A172 (cell line): ENCODE results near the gene FAM240B. TPM values are rescaled to one million over a fixed set of nuclear protein-coding genes. Genes with fewer than 3 reads are reported as not detected.

Experiments
- DNase-seq: peaks from one replicate; pipeline ENCODE4 v3.0.0-alpha.2; 2015; ENCODE audit warnings: low spot score
- total RNA-seq: library from RNA; depleted of rRNA; stranded (reverse); fragments of >200 nt; shearing (Covaris generic); gene quantifications from 2 replicates; pipeline ENCODE4 v1.2.3, GENCODE V29; 2014; rRNA removed

The FAM240B gene
- total RNA-seq, result not detected in 2 replicates

DNA sequence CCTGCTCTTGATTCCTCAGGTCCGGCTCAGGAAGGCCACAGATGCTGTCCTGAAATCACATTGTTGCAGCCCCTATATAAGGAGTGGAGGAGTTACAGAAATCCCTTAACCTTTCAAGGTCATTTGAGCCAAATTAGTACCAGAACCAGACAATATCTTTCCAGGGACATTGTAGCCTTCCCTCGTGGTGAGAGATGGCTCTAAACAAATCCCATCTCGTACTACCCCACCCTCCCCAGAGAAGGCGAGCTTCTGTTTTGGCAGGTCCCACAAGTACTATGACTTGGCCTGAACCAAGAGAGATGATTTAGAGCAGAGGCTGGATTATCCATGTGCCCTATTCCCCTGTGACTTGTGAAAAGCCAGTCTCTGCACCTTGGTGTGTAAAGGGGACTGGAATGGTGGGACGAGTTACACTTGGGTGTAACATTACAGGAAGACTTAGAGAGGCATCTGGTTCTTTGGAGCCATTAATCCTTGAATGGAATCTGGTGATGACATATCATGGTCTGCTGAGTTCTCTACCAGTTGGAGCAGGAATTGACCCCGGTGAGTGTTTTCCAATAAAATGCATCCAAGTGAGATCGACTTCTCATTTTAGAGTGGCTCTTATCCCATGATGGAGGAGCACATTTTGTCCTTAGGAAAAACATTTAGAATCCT, at the start of gene FAM240B:
FAM240B (minus strand) TSS at position 51 of the 663 bp plus-strand sequence. CDS start 16,134 bp downstream, outside the sequence.
- no peak for DNase-seq

DNA sequence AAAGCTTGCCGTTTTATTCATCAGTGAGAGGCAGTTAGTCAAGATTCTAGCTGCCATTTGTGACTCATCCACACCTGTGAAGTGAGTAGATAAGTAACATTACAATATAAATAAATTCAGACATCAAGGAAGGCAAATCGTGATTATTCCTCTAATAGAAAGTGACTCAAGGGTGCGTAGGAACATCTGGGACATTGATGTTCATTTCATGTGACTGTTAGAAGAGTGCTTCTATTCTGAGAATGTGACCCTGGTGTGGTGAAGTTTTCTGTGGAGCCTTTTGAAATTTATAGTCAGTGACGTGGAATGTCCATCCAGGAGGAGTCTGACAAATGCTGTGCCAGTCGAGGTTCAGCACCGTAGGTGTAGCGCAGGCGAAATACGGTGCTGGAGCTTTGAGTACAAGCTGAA, 48.4 kb upstream of the FAM240B start:
- peak; percentile 49 for DNase-seq

DNA sequence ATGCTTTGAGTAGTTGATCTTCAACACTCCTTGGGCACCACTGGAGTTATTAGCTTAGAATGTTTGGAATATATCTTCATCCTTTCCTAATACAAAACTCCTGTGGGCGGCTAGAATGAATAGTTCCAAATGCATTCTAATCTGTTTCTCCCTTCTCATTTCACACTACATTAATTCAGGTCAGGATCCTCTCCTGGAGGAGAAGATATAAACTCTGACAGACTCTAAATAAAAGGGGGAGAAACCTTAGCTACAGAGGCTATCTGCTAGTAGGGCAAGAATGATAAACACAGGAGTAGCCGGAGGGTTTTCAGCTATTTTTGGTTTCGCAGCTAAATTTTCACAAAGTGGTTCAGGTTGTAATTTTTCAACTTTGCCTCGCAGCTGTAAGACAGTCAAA, 45.2 kb upstream of the FAM240B start:
- no peak for DNase-seq

DNA sequence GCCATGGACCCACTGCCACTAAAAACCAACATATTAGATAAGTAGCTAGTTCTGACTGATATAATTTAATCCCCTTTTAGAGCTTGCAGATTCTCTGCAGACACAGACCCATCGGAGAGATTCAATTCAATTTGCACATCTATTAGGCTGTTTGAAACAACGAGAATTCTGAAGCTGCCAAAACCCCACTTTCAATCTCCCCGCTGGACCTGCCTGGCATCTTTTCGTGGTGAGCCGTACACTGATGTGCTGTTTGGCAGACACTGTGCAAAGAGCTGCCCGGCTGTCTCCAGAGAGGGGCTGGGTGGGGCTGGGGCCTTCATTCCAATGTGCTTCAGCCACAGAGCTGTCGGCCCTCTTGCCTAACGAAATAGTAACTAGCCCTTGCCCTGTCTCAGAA, 42.1 kb upstream of the FAM240B start:
- DNase-seq, result no peak

DNA sequence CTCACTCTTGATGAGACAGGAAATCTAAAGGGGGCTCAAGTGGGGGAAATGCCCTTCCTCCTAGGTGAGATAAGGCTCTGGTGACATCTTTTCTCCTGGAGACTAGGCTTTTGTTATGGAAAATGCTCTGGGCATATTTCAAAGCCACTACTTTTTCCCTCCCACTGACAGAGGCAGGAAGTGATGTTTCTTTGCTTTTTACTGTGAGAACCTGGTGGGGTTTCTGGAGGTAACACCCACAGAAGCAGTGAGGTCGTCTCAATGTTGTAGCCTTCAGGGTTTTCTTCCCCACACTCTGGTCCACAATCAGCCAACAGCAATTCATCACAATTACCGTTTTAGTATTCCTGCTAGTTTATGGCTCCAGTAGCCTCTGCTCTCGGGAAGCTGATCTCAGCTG, 41.4 kb upstream of the FAM240B start:
- peak; percentile 8 for DNase-seq

DNA sequence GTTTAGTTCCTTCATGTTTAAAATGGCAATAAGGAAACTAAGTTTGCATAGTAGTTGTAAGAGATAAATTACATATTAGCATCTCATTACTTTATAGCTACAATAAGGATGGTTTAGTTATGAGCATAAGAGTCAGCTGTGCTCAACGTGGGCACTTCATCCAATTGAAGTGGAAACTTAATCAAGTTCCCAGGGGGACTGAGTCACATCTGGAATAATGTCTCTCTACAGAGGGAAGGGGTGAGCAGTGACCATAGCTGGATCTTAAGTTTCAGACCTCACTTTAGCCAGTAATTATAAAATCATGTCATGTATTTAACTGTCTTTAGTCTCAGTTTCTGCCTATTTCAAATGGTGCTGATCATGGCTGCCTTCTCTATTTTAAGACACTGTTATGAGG, 36.8 kb upstream of the FAM240B start:
- no peak for DNase-seq

DNA sequence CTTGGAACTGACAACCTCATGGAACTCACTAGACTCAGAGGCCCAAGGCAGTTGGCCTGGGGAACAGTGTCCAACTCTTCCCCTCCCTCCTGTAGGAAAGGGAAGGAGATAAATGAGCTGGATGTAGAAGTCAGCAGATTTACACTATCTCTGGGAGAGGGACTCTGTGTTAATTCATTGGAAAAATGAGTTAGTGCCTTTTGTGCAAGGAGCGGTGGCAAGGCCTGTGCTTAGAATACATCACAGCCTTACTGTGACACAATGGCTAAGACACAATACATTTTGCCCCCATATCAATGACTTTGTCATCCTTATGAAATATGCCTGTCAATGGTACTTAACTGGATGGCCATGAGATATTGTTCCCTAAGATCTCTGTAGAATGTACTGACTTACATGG, 28.0 kb upstream of the FAM240B start:
- DNase-seq, result no peak

DNA sequence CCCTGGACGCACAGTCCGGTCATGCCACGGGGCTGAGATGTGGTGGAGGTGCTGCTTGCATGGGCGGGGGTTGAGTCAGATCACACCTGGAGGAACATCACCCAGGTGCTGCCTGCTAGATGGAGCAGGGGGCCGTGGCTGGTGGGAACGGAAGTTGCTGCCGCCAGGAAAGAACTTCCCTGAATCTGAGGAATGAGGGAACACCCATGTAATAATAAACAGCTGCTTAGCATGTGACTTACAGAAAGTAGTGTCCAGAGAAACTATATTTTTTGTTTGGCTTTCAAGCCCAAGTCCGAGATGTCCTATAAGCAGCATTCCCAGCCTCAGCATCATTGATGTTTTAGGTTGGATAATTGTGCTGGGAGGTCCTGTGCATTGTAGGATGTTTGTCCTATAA, 27.1 kb upstream of the FAM240B start:
- DNase-seq, result no peak

DNA sequence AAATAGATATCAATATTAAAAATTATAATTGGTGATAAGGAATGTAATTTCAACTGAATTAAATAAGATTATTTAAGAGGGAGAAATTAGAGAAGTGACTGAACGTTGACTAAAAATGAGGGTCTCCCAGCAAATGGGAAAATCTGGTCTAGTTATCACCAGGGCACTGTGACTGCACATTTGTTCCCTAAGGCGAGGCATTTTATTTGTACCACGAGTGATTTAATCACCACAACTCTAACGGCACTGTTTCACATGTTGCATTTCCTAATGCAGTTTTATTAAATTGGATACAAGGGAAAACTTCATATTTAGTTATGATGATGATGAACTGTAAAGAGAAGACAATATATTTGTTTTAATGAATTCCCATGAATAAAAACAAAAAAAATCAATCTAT, 26.4 kb upstream of the FAM240B start:
- no peak for DNase-seq

DNA sequence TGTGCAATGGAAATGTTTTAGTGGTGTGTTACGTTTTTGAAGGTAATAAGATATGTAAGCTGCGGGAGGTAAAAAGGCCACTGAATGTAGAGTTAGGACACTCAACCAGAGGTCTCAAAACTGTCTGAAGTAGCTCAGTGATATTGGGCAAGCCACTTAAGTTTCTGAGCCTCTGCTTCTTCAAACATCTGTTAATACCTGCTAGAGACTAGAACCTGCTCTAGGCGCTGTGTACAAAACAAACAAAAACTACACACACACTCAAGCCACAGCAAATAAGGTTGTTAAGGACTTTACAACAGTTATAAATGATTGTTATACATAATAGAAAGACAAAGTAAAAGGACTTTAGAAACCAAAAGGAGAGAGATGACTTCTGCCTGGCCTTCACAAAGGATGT, 24.6 kb upstream of the FAM240B start:
- DNase-seq, result no peak

DNA sequence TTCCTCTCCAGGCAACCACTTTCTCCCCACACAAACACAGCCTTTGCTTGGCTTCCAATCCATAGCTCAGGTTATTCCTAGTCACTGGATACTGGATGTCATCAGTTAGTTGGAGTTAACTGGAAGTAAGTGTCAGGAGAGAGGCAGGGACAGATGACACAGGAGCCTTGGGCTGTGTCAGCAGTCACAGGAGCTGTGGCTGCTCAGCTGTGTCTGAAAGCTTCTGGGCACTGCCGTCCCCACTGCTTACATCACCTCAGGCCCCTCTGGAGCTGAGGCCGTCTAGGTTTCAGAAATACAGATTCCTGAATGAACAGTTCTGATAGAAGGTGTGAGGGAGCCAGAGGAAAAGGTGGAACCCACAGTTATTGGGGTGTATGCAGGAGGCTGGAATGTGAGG, 17.3 kb upstream of the FAM240B start:
- DNase-seq, result no peak

DNA sequence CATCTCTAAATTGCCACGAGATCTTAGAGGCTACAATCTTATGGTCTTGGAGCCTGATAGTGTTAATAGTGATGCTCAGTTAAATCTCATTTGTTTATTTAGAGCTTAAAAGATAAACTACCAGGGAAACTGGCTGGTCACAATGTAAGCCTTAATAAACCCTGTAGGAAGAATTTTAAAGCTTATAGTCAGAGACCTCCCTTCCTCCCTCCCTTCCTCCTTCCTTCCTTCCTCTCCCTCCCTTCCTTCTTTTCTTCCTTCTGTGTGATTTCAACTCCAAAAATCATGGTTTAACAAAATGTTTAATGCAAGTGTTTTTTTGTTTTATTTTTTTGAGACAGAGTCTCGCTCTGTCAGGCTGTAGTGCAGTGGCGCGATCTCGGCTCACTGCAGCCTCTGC, 14.9 kb upstream of the FAM240B start:
- DNase-seq, result no peak

DNA sequence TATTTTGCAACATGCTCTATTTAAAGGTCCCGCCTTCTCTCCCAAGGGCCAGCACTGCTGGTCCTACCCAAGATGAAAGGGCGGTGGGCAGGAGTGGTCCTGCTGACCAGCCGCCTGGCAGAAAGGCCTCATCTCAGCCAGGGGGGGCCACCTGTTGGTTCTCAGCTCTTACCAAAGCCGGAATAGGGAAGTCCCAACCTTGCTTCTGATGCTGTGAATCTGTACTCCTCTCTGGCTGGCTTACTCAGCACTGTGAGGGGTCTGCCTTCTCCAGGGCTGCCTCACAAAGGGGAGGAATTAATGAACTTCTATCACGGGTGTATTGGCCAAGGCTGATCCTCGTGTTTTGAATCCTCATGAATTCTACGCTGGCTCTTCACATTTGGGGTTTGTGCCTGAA, 13.6 kb upstream of the FAM240B start:
- no peak for DNase-seq

DNA sequence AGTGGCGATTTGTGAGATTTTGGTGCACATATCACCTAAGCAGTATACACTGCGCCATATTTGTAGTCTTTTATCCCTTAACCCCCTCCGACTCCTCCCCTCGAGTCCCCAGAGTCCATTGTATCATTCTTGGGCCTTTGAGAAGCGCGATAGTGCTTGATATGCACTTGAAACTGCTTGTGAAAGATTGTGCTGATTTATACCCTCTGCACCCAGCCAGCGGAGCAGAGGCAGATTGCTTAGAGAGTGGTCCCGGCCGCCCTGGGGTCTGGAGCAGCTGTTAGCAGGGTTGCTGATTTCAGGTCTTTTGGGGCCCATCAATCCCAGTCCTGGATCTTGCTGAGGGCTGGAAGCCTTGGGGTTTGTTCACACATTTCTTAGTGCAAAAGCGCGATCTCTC, 13.0 kb upstream of the FAM240B start:
- no peak for DNase-seq

DNA sequence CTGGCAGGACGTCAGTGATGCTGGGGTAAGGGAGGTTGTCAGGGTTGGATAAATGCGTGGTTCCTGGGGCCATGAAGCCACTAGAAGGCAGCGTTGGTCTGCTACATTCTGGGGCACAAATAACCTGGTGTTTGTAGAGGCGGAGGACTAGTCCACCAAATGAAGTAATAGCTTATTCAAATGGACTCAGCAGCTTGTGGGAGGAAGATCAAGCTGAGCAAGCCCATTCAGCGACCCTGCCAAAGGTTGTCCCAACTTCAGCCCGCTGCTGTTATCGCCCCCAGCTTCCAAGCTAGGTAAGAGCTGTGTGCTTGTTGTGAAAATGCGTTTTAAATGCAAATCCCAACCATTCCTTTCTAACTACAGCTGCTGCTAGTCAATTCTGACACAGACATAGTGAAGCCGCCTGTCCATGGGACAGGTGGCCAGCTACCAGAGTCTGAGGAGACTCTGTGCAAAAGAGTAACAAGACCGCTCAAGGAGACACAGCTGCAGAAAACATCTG, 7.6 kb upstream of the FAM240B start:
- DNase-seq, result peak; percentile 57

DNA sequence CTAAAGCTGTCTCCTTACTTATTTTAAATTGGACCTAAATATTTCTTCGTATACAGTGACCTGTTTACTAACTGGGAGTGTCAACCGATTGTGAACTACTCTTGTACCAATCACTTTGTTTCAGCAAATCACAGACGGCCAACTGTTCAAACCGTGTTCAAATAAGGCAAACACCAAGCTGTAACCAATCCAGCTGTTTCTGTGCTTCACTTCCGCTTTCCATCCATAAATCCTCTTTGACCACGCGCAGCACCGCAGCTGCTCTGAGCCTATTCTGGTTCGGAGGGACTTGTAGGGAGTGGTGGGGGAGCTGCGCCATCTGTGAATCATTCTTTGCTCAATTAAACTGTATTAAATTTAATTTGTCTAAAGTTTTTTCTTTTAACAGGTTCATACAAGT, 4.8 kb upstream of the FAM240B start:
- no peak for DNase-seq

DNA sequence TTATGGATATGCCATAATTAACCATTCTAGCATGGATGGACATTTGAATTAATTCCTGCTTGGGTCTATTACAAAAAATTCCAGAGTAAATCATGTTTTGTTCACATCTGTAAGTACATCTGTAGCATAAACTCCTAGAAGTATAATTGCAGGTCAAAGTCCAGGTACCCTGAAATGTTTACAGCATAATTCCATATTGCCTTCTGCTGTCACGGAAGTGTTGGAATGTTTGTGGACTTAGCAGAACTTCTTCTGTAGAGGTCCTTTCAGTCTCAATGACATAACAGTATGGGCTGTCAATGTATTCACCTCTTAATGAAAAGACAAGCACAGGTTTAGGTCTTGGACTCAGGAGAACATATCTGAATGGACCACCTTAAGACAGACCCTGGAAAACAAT, 1.8 kb downstream of the FAM240B start:
- no peak for DNase-seq

DNA sequence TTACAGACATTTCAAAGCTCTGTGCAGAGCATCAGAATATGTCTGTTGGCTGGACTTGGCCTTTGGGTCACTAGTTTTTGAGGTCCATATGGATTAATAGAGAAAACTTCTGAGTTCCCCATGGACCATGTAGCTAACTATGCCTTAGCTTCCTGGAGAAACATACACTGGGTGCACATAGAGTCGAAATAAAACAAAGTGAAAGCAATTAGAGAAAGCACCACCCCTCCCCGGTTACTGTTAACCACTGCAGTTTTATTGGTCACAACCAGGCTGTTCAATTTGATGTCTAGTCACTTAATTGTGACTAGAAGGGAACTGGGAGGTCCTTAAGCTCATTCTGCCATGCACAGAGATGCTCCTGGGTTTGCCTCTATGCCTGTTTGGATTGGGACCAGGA, 4.2 kb downstream of the FAM240B start:
- no peak for DNase-seq

DNA sequence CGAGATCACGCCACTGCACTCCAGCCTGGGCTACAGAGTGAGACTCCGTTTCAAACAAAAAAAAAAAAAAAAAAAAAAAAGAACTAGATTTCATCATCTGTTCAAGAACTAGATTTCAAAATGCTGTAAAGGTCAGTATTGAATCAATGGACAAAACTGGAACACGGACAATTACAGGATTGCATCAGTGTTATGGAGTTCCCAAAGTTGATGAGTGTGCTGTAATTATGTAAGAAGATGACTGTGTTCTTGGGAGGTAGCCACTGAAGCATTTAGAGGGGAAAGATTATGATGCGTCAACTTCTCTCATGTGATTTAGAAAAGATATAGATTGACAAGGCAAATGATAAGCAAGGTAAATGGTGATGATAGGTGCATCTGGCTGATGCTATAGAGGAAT, 6.5 kb downstream of the FAM240B start:
- peak; percentile 31 for DNase-seq

DNA sequence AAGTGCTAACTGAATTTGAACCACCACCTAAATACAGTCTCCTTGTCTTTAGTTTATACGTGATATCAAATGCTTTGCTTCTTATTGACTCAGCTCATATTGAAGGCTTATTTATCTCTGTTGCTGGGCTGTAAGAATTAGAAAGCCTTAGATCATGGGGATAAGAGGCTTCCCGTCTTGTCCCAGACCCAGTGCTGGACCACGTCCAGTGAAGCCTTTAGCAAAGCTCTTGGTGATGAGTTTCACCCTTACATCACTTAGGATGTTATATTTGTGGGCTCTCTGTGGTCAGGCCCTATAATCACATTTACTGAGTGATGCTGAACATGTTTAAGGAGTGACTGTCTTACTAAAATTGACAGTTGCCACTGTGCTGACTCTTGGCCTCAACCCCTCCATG, 11.2 kb downstream of the FAM240B start:
- peak; percentile 43 for DNase-seq

DNA sequence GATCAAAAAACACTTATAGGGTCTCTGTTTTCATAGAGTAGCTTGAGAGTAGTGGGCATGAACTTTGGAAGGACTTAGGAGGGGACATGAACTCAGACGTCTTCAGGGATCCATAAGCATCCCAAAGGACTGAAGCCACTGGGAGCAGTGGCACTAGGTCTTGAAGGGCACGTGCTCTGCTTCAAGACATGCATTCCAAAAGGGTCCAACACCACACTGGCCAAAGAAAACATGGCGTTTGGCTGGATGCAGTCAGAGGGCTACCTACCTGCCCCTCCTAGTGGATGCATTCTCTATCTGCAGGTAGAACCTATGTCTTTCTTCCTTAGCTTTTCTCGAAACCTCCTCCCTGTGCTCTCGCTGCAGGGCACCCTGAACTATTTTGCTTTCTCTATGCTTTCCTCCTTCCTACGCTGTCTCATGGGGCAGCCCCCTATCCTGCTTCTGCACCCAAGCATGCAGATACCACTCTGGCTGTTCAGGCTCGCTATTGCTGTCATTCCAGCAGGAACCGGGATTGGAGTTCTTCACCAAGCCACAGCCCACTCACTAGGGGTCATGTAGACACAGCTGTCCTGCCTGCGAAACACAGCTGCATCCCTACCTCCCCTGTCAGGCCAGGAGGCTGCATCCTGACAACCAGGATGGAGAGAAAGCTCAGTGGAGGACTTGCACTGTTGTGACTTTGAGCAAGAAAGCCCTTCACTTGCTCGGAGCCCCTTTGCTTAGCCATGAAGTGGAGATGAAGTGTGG, 11.9 kb downstream of the FAM240B start:
- peak; percentile 15 for DNase-seq

DNA sequence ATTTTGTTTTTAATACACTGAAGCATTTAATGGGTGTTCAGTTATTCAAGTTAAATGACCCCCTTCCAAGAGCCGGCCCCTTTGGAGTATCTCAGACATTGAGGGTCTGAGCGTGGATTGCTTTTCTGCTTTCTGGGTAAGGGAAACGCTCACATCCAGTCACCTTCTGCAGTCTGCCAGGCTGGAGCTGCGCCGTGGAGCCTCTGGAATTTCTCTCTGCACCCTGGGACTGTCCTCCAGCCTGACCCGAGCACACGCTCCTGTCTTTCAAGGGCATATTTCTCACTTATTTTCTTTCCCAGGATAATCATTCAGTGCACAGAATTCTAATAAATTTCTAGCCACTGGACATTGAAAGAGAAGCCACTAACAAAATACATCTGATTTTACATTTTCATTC, 13.4 kb downstream of the FAM240B start:
- DNase-seq, result no peak

DNA sequence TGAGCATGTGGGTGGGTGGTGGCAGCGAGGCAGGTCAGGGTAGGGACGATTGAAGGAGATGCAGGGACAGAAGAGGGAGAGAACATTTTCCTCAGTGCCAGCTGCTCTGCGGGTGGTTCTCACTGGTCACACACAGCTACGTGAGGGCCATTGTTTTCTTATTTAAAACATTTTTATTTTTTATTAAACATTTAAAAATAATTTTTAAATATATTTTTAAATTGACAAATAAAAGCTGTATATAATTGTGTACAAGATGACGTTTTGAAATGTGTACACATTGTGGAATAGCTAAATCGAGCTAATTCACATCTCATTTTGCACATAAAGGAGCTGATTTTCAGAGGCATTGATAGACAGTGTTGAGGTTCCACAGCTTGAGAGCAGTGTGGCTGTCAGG, 14.0 kb downstream of the FAM240B start:
- no peak for DNase-seq
